ENCODE measurements around the gene MYADML2.
A peak's percentile ranks its signal among the peaks of the same experiment; 100 is the strongest.
"Not testable (repeated sequence)": the region's sequence is repeated elsewhere in the genome, so short reads cannot be mapped to it uniquely, and the experiment has no call there.

MYADML2 gene

DNA sequence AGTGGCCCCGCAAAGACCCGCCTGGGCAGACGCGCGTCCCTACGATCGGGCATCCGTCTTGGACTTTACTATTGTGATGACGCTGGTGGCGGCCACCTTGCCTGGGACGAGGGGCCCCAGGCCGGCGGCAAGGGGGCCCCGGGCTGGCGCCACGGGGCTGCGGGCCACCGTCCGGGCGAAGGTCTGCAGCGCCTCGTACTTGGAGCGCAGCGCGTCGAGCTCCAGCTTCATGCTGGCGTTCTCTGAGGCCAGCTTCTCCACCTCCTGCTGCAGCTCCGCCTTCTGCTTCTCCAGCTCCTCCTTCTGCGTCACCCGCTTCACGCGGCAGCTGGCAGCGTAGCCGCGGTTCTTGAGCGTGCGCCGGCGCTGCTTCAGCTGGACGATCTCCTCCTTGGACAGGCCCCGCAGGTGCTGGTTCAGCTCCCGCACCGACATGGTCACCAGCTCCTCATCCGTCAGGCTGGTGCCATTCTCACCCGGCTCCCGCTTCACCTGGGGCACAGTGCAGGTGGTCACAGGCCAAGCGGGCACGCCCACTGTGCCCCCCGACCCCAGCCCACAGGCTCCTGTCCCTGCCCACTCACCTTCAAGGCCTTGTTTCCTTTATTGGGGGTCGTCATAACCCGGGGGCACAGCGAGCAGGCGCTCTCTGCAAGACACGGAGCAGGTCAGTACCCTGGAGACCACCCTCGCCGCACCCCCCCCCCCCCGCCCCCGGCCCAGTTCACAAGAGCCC lies 24.3 kb downstream of the MYADML2 start:
- no peak for DNase-seq

DNA sequence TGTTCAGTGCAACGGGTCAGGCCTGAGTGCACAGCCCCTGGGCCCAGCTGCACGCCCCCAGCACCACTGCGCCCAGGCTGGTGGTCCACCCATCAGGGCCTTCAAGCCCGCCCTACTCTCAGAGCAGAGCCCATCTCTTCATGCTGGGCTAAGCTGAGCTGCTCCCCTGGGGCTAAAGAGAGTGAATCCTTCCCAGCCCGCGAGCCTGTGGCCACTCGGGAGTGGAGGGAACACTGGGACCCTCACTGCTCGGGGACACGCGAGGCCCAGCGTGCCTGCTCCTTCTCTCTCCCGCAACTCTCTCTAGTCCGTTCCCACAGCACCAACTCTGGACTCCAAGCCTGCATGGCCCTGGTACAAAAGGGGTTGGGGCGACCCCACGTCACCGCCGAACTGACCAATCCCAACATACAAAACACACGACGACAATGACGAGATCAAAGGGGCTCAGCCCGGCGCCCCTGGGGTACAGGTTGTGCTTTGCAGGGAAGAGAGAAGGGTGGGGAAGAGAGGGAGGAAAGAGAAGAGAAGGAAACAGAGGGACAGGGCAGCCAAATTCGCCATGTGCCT lies 25.0 kb downstream of the MYADML2 start:
- DNase-seq: no peak

DNA sequence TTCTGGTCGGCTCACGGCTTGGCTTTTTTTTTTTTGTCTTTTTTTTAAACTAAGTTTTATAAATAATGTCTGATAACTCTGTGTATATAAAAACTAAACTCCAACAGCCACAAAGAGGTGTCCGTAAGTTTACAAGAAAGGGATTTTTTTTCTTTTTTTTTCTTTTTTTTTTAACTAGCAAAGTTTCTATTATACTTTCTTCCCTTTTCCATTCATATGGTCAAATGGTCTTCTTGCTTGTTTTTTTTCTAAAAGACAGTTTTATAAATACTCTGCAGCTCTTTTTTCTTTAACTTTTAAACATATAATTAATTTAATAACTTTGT lies 25.5 kb downstream of the MYADML2 start:
- no peak for DNase-seq

DNA sequence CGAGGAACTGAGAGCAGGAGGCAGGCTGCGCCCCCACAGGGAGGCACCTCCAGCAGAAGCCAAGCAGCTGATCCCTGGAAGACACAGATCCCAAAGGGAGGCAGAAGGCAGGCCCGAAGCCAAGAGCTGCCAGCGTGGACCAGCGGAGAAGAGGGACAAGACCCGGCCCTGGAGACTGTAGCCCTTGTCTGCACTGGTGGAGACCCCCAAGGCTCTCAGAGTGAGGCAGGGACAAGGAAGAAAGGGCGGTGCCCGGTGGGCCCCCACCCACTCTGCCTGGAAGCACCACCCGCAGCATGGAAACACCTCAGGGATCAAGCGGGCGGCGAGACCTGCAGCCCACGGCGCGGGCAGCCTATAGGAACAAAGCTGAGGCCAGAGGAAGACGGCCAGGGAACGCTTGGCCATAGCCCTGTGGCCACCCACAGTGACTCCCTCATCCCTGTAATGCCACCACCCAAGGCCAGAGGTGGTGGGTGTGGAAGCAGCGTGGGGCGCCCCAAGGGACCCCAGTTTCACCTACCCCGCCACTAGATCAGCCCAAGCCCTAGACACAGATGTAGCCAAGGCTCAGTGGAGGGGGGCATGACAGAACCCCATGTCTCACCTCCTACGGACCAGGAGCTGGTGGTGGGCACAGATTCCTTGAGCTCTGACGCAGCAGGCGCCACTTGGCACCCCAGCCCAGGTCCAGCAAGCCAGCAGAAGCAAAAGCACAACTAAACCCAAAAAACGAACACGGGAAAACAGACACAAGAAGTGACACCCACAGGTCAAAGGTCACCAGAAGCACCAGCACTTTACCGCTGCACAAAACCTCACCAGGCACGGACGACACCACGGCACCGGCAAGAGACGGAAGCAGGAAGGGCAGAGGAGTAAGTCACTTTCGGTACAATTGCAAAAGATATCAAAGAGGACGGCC lies 26.2 kb downstream of the MYADML2 start:
- no peak for DNase-seq

DNA sequence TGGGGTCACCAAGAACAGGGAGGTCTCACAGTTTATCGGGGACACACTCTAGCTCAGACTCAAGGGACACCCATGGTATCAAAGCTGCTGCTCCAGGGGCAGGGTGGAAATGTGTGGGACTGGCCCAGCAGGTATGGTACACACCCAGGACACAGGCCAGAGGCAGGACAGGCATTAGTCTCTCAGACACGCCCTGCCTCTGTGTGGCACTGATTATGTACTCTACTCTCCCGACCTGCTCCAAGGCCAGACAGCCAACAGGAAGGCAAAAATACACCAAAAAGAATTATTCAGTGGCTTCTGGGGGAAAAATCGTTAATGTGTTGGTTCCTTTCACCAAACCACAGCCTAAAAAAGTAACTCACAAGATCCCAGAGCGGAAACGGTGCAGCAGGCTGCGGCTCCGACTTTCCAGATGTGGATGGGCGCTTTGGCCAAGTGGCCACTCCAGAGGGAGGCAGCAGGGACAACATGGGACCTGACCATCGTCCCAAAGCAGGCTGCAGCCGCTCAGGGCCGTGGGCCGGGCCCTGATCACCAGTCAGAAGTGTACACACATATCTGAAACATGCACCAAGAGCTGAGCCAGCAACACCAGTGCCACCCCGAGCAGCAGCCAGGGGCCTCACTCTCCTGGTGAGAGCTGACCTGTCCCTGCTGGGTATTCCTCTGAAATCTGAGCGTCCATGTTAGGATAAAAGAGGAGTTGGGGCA lies 28.0 kb downstream of the MYADML2 start:
- DNase-seq: peak; percentile 71

DNA sequence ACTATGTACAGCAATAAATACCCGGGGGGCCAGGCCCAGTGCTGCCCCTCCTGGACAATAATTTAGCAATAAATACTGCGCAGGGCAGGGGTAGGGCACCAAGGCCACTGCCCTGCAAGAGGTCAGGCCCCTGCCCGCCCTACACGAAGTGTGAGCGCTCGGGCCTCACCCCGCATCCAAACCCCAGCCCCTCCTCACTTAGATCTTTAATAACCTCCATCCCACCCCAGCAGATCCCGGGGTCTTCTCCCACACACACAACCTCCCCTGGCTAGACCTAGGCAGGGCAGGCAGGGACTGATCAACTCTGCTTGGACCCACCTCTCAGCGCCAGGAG lies 28.7 kb downstream of the MYADML2 start:
- DNase-seq: not testable (repeated sequence)

DNA sequence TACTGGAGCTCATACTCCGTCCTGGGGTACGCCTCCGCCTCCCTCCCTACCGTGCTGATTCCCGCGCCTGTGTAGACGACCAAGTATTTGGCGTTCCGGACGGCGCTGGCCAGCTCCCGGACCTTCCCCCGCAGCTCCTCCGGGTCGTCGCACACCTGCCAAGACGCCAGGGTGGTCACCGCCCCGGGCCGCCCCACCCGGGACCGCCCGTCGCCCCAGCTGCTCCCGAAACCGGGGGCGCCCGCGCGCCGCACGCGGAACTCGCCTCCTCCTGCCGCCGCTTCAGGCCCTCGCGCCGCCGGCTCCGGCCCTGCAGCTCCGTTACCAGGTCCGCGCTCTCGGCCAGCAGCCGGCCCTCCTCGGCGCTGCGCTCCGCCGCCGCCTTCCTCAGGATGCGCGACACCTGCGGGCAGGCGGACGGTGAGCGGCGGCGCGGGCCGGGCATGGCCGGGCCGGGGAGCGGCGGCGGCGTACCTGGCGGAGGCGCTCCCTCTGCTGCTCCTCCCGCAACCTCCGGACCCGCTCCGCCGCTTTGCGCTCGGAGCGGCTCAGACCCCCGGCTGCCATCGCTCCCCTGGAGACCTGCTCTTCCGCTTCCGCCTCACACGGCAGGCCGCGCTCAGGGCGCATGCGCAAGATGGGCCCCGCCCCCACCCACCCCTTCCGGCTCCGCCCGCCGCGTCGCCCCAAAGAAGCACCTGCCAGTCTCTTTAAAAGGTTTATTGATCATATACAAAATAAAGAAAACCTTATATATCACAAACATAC lies 29.3 kb downstream of the MYADML2 start, which contains the start of gene SIRT7:
Gene SIRT7, minus strand, starts transcription at position 612 of the 768 bp plus-strand sequence. Its CDS starts 45 bp downstream, at position 567.
- DNase-seq: peak; percentile 82

DNA sequence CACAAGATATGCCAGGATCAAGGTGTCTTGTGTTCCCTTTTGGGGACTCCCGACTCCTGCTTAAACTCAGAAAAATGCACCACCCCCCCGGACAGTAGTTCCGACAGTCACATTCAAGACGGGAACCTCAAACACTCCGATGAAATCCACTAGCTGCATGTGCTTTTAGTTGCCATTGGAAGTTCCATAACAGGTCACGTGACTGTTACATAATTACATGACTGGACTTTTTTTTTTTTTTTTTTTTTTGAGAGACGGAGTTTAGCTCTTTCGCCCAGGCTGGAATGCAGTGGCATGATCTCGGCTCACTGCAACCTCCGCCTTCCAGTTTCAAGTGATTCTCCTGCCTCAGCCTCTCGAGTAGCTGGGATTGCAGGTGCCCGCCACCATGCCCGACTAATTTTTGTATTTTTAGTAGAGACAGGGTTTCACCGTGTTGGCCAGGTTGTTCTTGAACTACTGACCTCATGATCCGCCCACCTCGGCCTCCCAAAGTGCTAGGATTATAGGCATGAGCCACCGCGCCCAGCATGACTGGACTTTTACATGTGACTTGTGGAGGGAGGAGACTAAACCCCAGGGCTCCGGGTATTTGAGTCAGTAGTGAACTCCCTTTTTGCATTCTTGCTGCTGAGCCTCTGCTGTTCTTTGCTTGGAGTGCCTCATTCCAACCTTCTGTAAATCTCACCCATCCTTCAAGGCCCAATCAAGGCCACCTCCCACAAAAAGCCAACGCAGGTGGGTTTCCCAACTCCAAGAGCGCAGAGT lies 30.6 kb downstream of the MYADML2 start:
- peak; percentile 71 for DNase-seq

DNA sequence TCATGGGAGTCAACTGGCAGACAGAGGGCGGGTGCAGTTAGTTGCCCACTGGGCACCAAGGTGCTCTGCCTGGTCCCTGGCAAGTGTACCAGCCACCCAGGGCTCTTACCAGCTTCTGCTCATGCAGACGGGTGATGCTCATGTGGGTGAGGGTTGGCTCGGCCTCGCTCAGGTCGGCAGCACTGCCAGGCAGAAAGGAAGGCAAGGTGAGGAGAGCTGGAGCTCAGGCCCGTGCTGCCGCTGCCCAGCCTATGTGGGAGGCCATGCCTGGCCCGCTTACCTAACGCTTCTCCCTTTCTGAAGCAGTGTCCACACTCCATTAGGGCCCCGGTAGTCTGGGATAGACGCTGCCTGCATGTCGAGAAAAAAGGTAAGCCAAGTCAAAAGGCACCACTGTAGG lies 31.7 kb downstream of the MYADML2 start:
- DNase-seq: no peak

DNA sequence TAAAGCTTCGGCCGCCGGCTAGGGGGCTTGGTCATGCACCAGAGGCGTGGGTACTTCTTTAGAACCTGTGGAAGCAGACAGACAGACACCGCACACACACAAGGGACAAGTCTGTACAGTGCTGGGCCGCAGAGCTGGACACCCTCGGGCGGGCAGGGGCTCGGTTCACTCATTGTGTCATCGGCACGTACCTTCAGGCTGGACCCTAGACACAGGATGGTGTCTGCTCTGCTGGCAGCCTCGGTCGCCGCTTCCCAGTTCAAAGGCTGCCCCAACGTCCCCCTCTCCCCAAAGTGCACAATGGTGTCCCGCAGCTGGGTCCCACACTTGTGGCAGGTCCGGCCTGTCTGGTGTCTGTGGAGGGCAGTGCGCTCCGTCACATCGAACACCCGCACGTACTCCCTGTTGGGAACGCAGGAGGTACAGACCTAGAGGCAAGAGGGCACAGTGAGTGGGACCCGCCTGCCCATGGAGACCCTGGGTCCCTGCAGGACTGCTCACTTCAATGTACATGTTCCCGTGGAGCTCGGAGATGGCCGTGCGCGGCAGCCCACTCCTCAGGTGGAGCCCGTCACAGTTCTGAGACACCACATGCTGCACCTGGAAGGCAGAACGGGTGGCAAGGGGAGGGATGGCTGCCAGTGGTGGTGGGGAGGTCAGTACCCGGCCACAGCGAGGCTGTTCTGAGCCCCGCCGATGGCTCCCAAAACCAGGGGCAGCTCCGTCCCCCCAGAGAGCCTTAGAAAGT lies 32.8 kb downstream of the MYADML2 start:
- DNase-seq: no peak

DNA sequence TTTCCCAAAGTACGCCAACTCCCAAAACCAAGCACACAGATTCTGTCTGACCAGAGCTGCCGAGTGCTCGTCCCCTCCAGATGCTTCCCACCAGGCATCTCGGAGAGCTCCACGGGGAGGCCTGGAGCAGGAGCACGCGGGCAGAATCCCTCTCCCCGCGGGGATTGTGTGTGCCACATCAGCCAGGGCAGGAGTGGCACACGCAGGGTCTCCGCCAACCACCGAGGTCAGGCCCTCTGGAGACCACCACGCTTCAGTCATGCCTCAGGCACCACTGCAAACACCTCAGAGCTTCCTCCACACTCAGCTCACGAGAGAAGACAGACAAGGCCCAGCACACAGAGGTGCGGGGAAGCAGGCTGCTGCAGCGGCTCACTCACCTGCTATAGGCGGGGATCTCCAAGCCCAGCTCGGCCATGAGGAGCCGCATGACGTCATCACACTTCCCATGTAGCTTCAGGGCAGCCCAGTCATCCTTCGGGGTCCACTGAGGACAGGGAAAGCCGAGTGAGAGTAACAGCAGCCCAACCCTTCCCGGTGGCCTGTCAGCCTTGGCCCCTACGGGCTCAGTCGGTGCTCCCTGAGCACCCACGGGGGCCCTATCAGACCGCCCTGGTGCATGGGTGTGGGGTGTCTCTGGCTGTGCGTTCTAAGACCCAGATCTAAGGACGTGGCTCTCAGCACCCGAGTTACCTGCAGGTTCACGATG lies 33.5 kb downstream of the MYADML2 start:
- DNase-seq: no peak

DNA sequence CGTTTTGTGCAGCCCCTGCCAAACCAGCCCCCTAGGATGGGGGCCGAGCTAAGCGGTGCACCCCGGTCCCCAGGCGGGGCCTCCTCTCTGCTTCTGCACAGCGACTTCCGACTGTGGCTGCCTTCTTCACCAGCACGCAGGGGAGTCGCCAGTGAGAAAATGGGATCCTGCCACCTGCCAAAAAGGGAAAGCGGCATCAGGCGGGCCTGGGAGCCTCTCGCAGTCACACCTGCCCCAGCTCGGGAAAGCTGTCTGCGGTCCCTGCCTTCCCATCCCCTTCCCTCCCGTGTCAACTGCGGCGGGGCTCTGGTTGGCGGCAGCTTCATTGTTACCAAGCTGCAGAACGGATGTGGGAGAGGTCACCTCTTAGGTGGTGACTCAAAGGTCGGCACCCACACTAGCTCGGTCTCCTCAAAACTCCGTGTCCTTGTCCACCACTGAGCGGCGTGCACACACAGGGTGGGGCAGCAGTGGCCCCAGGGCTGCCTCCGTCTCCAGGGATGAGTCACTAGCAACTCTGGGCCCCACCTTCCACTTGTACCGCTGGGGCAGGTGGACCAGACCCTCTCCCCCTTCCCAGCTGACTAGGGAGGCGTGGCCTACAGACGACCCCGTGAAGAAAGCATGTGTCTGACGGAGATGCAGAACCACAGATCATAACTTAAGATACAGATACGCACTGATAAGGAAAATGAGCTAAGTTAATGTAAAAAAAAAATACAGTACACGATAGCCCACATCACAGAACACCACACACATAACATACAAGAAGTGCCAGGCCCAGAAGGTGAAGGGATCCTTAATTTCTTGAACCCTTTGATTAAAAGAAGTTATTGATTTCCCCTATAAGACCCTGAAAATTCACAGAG lies 34.4 kb downstream of the MYADML2 start:
- peak; percentile 29 for DNase-seq

DNA sequence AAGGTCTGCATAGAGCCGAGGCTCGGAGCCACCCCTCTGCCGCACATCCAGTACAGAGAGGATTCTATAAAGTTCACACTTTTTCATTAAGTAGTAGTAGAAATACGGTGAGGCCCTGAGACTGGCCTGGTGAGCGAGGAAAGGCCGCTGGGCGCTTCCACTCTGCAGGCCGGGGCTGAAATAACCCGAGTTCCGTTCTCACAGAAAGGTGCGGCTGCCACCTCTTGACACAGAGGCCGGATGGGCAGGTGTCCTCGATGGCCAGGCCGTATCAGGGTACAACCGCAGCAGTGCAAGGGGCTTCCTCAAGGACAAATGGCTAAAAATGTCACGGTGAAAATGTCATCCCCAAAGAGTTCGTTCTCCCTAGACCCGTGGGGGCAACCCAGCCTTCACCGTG lies 35.1 kb downstream of the MYADML2 start:
- DNase-seq: no peak

DNA sequence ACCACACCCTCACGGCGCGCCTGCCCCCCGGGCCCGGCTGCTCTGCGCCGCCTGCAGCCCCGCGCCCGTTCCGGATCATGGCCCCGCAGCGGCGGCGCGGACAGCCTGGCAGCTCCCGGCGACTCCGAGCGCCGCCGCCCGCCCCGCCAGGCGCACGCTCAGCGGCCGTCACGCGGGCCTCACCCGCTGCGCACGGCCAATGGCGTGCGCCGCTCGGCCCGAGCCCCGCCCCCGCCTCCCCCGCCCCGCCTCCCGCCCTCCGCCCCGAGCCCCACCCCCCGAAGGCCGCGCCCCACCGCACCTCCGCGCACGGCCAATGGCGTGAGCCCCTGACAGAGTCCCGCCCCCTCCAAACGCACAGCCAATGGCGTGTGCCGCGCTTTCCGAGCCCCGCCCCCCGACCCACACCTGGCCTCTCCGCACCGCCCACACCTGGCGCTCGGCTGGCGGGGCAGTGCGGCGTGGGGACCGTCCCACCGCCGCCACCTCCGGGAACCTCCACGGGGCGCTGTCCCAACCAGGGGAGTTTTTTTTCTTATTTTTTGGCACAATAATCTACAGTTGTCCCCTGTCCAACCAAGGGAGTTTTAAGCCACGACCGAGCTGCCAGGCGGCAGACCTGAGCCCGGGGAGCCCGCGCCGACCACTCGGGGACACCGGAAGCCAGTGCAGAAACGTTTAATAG lies 35.6 kb downstream of the MYADML2 start, which contains the start of gene PCYT2:
Gene PCYT2, minus strand, starts transcription at position 123 of the 685 bp plus-strand sequence. Its CDS starts 44 bp downstream, at position 79.
- DNase-seq: peak; percentile 84

DNA sequence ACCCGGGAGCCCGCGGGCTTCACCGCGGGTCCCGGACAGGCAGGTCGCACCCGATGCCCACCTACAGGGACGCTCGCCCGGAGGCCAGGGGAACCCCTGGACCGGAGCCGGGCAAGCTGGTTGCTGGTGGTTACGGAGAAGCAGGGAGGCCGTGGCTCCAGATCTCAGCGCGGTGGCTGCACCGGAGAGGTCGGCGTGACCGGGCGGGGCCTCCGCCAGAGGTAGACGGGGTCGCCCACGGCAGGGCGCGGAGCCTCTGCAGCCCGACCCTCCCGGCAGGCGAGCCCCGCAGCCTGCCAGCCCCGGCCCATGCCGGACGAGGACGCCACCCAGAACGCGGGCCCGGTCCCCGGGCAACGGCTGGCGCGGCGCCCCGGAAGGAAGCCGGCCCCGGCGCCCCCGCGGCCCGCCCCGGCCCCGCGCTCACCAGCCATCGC lies 36.2 kb downstream of the MYADML2 start:
- no peak for DNase-seq

DNA sequence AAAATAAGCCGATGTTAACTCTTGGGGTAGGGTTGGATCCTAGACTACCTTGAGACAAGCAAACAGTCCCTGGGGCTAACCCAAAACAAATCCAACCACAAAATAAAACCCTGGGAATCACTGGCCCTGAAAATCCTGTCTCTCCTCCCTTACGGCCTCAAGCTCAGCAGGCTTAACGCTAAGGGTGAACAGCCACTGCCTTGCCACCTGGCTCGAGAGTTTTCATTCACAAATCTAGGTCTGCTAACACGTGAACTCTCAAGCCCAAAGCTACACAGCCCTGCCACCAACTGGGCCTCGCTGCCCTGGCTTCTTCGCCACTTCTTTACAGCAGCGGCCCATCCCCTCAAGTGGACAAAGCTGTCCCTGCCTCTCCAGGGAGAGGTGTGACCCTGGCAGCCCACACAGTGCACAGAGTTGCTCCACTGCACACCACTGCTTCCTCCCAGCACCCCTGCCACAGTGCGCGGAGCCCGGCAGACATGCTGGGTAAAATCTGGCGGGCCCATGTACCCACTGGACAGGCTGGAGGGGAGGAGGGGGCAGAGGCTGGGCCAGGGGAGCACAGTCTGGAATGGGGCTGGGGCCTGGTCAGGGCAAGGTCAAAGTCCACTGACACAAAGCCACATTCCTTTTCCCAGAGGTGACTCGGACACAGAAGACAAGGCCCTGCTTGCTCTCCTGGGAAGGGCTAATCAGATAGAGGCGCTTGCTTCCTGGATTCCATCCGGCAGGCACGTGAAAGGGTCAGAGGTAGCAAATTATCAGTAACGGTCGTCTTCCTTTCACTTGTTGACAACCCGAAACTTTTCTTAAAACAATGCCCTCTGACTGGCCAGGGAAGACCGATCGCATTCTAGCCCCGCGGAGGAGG lies 36.8 kb downstream of the MYADML2 start:
- peak; percentile 42 for DNase-seq

DNA sequence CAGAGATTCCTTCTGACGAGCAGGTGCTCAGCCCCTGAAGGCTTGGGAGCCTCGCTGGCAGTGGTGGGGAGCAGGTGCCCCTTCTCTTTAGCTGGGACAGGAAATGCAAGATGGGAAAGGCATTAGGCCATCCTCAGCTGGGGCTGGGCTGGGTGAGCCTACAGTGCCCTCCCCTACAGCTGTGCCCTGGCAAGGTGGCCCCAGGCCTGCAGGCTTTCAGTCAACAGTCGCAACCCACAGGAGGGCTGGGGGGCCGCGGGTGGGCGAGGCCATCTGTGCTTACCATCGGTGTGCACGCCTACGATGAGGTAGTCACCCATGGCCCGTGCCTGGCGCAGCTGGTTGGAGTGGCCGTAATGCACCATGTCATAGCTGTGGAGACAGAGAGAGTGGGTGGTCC lies 37.8 kb downstream of the MYADML2 start:
- no peak for DNase-seq

Data from hematopoietic multipotent progenitor cell treated with erythropoietin and hydrocortisone succinate and interleukin-3 and kit ligand, for 8 days (in vitro differentiated cells).